IPS DF 19.7 (cell line): ENCODE data around the gene TWIST2.

Source experiments
- DNase-seq: peaks from one replicate; pipeline ENCODE4 v3.0.0-alpha.2; 2013; ENCODE audit warnings: low read depth, low spot score

The TWIST2 gene

GRCh38 chr2:238938401-238939055 lies 90.6 kb downstream of the TWIST2 start:
- DNase-seq, result no peak

DNA sequence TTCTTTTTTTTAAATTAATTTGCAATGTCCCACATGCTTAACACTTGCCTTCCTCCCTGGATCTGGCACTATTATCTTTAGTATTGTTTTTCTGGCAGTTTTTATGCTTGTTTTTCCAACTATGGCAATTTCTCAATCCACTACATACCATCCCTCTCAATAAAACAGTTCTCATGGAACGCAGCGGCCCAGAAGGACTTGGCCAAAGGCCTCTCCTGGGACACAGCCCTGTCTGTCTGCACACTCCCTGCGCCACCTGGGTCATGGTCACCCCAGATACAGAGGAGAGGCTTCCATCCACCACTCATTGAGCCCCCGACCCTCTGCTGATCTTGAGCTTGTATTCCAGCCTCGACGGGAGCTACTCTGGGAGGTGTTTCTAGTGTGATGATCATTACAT lies 91.2 kb downstream of the TWIST2 start:
- DNase-seq, result no peak

- no peak for DNase-seq
Measured at GRCh38 chr2:238939521-238940403, 91.9 kb downstream of the TWIST2 start.

DNA sequence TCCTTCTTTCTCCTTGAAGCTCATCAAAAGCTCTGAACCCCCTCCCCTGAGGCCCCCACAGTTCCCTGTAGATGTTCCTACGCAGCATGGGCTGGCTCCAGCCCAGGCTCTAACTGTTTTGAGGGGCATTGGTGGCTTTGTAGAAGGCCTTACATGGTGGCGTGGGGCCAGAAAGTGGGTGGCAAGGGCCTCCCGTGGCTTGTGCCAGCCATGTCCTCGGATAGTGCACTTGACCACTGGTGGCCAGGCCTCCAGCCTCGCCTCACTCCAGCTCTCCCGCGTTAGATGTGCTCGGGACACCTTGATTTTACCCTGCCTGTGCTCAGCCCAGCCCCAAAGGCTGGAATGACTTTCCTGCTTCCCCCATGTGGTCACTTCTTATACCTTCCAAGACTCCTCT lies 92.9 kb downstream of the TWIST2 start:
- DNase-seq, result no peak

GRCh38 chr2:238941262-238941792 lies 93.4 kb downstream of the TWIST2 start:
- DNase-seq, result no peak

DNA sequence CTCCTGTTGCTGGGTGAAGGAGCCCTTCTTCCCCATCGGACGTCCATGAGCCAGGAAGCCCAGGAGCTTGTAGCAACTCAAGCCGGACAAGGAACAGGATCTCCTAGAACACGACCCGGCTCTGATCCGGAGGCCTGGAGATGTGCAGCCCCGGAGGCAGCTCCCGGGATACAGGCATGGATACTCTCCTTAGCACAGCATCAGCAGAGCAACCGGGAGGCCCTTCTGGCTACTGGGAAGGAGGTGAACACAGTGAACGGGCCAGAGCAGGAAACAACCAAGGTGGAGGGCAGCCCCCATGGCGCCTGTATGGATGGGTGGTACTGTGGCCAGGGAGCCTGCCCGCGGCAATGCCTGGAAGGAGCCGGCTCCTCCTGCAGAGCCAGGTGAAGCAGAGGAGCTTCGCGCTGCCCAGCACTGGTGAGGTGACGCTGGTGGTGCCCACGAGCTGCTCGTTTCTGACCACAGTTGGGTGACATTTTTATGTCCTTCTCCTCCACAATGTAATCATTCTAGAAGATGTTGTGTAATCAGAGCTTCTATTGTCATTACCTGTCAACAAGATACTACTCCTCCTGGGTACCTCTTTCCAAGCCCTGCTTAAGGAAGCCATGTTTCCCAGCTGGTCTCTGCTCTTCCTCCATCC lies 94.3 kb downstream of the TWIST2 start:
- no peak for DNase-seq

DNA sequence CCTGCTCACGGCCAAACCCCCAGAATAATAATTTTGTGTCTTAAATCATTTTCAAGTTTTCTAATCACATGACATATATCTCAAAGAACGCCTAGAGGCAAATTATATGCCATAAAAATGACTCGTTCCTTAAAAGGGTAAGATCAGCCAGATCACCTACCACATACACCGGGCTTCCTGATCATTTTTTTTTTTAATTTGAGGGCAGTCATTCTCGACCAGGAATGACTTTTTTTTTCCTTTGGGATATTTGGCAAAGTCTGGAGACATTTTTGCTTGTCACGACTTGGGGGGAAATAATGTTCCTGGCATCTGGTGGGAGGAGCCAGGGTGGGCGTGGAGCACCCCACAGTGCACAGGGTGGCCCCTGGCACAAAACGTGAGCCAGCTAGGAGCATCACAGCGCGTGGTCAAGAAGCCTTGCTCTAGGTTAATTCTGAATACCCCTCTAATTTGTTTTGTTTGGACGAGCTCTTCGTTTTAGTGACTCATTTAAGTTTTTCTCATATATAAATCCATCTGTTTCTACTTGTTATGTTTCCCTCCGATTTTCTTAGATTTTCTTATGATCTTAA lies 94.9 kb downstream of the TWIST2 start:
- no peak for DNase-seq

- no peak for DNase-seq
Measured at GRCh38 chr2:238943338-238944067, 95.6 kb downstream of the TWIST2 start.

DNA sequence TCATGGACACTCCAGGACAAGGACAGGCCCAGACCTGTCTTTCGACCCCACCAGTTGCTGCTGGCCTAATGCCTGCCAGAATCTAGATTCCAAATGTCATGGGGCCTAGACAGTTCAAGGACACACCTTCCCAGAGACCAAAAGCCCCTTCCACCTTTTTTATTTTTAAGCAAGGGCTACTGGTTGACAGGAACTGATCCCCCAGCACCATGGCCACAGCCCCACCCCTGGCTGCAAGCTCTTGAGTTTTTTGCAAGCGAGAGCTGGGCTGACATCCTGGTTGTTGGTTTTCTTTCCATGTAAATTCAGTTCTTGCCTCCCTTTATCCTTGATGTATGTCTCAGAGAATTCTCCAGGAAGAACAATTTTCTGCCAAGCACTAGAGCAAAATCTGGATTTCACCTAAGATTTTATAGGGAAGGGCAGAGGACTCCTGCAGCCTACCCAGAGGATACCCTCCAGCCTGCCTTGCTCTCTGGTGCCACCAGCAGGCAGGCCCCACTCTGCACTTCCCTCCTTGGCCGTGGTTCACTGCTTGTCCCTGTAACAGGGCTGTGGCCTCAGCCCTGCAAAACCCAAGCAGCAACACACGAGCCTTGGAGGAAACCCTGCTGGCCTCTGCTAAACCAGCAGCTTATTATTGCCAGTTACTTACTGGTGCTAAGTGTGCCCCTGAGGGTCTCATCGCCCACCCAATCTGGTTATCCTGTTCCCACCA lies 97.7 kb downstream of the TWIST2 start:
- peak; percentile 42 for DNase-seq

GRCh38 chr2:238946318-238947242 lies 98.7 kb downstream of the TWIST2 start:
- DNase-seq, result no peak

DNA sequence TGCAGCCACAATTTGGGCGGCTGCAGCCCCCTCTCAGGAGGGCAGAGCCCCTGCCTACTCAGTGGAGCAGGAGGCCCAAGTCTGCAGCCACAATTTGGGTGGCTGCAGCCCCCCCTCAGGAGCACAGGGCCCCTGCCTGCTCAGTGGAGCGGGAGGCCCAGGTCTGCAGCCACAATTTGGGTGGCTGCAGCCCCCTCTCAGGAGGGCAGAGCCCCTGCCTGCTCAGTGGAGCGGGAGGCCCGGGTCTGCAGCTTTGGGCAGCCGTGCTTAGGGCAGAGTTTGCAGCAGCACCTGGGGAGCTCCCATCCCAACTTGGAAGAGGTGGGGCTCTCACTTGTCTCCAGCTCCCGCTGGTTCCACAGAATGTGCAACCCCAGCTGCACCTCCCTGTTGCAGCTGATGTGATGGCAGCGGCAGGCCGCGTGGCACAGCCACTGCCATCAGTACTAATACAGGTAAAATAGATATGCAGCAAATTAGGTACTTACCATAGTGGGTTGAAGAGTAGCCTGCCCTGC lies 99.4 kb downstream of the TWIST2 start:
- DNase-seq, result no peak

DNA sequence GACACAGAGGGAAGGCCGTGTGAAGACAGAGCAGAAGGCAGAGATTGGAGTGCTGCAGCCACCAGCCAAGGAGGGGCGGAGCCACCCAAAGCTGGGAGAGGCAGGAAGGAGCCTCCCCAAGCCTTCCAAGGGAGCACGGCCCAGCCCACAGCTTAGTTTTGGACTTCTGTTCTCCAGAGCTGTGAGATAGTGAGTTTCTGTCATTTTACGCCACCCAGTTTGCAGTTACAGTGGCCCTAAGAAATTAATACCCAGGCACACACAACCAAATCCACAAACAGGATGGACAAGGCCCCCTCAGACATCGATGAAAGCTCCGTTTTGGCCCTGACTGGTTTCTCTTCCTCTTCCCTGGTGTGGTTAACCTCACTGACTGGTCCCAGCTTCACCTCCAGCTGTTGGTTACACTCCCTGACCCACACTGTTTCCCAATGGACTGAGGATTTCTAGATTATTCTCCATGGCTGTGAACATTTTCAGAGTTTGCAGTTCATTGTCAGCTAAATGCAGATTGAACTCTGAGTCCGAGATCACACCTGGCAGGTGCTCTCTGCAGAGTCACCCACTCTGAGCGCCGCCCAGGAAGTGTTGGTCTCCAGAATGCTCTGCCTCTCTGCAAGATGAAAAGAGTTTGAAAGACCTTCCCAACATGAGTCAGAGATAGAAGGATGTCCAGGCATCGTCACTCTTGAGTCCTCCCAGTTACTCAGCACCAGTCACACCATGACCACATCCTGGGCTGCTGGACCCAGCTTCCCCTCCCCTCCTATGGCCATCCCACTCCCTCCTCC lies 100.2 kb downstream of the TWIST2 start:
- DNase-seq, result no peak

GRCh38 chr2:238948765-238949641 lies 101.1 kb downstream of the TWIST2 start:
- DNase-seq, result no peak

- no peak for DNase-seq
Measured at GRCh38 chr2:238949710-238950345, 101.9 kb downstream of the TWIST2 start.

DNA sequence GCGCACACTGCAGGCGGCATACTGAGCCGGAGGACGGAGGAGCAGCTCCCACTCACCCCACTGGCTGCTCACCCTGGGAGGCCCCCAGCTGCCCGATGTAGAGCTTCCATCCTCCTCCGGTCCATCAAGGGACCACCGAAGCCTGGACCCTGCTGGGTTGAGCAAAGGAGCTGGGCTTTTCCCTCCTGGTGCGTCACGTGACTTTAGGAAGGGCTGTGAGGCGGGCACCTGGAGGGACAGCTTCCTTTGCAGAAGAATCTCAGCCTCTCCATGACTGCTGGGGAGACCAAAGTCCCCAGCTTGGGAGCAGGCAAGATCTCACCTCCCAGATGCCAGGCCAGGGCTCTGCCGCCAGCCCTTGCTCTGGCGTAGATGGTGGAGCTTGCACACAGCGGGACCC lies 102.7 kb downstream of the TWIST2 start:
- DNase-seq, result no peak

DNA sequence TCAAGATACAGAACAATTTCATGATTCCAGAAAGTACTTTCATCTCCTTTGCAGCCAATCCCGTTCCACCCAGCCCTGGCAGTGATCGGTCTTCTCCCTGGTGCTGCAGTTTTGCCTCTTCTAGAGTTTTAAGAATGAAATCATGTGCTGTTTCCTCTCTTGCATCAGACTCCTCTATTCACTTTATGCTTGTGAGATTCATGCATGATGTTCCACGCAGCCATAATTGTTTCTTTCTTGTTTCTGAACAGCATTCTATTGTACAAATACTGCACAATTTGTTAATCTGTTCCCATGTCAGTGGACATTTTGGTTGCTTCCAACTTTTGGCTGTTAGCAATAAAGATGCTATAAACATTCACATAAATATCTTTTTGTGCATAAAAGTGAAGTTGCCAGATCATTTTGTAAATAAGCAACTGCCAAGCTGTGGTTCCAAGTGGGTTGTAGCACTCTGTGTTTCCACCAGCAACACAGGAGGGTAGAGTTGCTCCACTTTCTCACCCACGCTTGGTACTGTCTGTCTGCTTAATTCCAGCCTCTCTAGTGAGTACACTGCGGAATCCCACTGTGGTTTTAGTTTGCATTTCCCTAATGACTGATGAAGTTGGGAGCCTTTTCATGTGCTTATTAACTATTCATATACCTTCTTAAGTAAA lies 104.5 kb downstream of the TWIST2 start:
- DNase-seq, result no peak
